ENCODE data around the gene RBM33.

DNA sequence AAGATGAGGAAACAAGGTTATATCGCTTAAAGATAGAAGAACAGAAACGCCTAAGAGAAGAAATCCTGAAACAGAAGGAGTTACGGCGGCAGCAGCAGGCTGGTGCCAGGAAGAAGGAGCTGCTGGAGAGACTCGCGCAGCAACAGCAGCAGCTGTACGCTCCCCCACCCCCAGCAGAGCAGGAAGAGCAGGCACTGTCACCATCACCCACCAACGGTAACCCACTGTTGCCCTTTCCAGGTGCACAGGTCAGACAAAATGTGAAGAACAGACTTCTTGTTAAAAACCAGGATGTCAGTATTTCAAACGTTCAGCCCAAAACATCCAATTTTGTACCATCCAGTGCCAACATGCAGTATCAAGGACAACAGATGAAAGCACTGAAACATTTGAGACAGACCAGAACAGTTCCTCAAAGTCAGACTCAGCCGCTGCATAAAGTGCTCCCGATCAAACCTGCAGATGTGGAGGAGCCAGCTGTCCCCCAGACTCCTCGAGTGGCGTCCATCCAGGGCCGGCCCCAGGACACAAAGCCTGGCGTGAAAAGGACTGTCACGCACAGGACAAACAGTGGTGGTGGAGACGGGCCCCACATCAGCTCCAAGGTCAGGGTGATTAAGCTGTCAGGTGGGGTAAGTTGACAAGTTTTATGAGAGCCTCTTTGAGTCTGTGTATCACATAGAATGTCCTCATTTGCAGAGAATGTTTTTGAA is 100.7 kb downstream of the RBM33 start:
- TF ChIP-seq, protein P1, sequence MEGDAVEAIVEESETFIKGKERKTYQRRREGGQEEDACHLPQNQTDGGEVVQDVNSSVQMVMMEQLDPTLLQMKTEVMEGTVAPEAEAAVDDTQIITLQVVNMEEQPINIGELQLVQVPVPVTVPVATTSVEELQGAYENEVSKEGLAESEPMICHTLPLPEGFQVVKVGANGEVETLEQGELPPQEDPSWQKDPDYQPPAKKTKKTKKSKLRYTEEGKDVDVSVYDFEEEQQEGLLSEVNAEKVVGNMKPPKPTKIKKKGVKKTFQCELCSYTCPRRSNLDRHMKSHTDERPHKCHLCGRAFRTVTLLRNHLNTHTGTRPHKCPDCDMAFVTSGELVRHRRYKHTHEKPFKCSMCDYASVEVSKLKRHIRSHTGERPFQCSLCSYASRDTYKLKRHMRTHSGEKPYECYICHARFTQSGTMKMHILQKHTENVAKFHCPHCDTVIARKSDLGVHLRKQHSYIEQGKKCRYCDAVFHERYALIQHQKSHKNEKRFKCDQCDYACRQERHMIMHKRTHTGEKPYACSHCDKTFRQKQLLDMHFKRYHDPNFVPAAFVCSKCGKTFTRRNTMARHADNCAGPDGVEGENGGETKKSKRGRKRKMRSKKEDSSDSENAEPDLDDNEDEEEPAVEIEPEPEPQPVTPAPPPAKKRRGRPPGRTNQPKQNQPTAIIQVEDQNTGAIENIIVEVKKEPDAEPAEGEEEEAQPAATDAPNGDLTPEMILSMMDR (IDR thresholded peaks at IDR 0.05; ENCODE audit: borderline replicate concordance, extremely low read depth, low read length, poor library complexity, severe bottlenecking): no peak
- no peak for TF ChIP-seq EZH2 (IDR thresholded peaks at IDR 0.05; ENCODE audit: borderline replicate concordance, low read depth, low read length, severe bottlenecking)
